Measurements from ENCODE around the gene ECM1.
A peak's percentile ranks its signal among the peaks of the same experiment; 100 is the strongest.

The ECM1 gene

GRCh38 chr1:150507912-150508864 lies at the start of gene ECM1:
TSS of gene ECM1 (plus strand) at chr1:150508109. CDS start at chr1:150508210, 101 bp downstream.
- no peak for DNase-seq
- Histone ChIP-seq H3K27me3 (replicated peaks; ENCODE audit: insufficient read depth, low read length) (no peaks in the 10 kb centered on the region), H3F3A (ENCODE audit: insufficient read depth, low read length) (no peaks in the 10 kb centered on the region), H3K9me2 (replicated peaks; ENCODE audit: insufficient read depth, low read length) (no peaks in the 10 kb centered on the region), H3K9me3 (replicated peaks; ENCODE audit: insufficient read depth, low read length) (no peaks in the 10 kb centered on the region), H3K36me3 (replicated peaks; ENCODE audit: insufficient read depth, low read length) (no peaks in the 10 kb centered on the region), H3K9ac (ENCODE audit: low read length) (no peak within 1 kb of the TSS), H3K4me2 (ENCODE audit: low read depth, low read length) (no peak within 1 kb of the TSS), H2AFZ (ENCODE audit: low read length) (no peak within 1 kb of the TSS), H3K4me3 (ENCODE audit: low read length) (no peak within 1 kb of the TSS), H3K4me1 (ENCODE audit: low read length) (no peaks in the 10 kb centered on the region), H3K27ac (ENCODE audit: low read length) (no peak within 1 kb of the TSS), H4K20me1 (ENCODE audit: insufficient read depth, low read length) (no peaks in the 10 kb centered on the region), H3K79me2 (ENCODE audit: low read length) (no peaks in the 10 kb centered on the region)
- TF ChIP-seq EZH2 (optimal IDR thresholded peaks at IDR 0.05; ENCODE audit: low read depth, low read length): no peak
- TF ChIP-seq CTCF (IDR thresholded peaks at IDR 0.05; ENCODE audit: low read length): no peak
- TF ChIP-seq EZH2phosphoT487 (IDR thresholded peaks at IDR 0.05; ENCODE audit: low read length): no peak

- Histone ChIP-seq H3K27me3 (replicated peaks; ENCODE audit: insufficient read depth, low read length) (no peaks in the 10 kb centered on the region), H3K9ac (ENCODE audit: low read length) (no peak overlapping the region), H2AFZ (ENCODE audit: low read length) (no peak overlapping the region), H3K79me2 (ENCODE audit: low read length) (no peaks in the 10 kb centered on the region), H3K4me1 (ENCODE audit: low read length) (no peaks in the 10 kb centered on the region), H3K9me3 (replicated peaks; ENCODE audit: insufficient read depth, low read length) (no peaks in the 10 kb centered on the region), H4K20me1 (ENCODE audit: insufficient read depth, low read length) (no peaks in the 10 kb centered on the region), H3K27ac (ENCODE audit: low read length) (no peak overlapping the region), H3K36me3 (replicated peaks; ENCODE audit: insufficient read depth, low read length) (no peaks in the 10 kb centered on the region), H3F3A (ENCODE audit: insufficient read depth, low read length) (peaks cover 8% of the 10 kb centered on the region; the same call in 1 of the 2 replicates), H3K4me3 (ENCODE audit: low read length) (no peak overlapping the region), H3K4me2 (ENCODE audit: low read depth, low read length) (no peak overlapping the region), H3K9me2 (replicated peaks; ENCODE audit: insufficient read depth, low read length) (no peaks in the 10 kb centered on the region)
- DNase-seq: peak; percentile 84
- TF ChIP-seq EZH2 (optimal IDR thresholded peaks at IDR 0.05; ENCODE audit: low read depth, low read length) (no peak), CTCF (IDR thresholded peaks at IDR 0.05; ENCODE audit: low read length) (peak; percentile 89)
Observed at GRCh38 chr1:150464422-150464826, 43.5 kb upstream of the ECM1 start.

- Histone ChIP-seq H3F3A (ENCODE audit: insufficient read depth, low read length) (peaks cover 8% of the 10 kb centered on the region; the same call in 1 of the 2 replicates), H3K9me3 (replicated peaks; ENCODE audit: insufficient read depth, low read length) (no peaks in the 10 kb centered on the region), H2AFZ (ENCODE audit: low read length) (no peak overlapping the region), H3K9me2 (replicated peaks; ENCODE audit: insufficient read depth, low read length) (no peaks in the 10 kb centered on the region), H3K4me3 (ENCODE audit: low read length) (no peak overlapping the region), H3K9ac (ENCODE audit: low read length) (no peak overlapping the region), H3K79me2 (ENCODE audit: low read length) (no peaks in the 10 kb centered on the region), H3K36me3 (replicated peaks; ENCODE audit: insufficient read depth, low read length) (peaks cover 11% of the 10 kb centered on the region), H3K27ac (ENCODE audit: low read length) (no peak overlapping the region), H4K20me1 (ENCODE audit: insufficient read depth, low read length) (no peaks in the 10 kb centered on the region), H3K4me2 (ENCODE audit: low read depth, low read length) (no peak overlapping the region), H3K4me1 (ENCODE audit: low read length) (no peaks in the 10 kb centered on the region), H3K27me3 (replicated peaks; ENCODE audit: insufficient read depth, low read length) (no peaks in the 10 kb centered on the region)
- DNase-seq: no peak
- no peak for TF ChIP-seq CTCF (IDR thresholded peaks at IDR 0.05; ENCODE audit: low read length)
- TF ChIP-seq EZH2 (optimal IDR thresholded peaks at IDR 0.05; ENCODE audit: low read depth, low read length): no peak
- no peak for TF ChIP-seq EZH2phosphoT487 (IDR thresholded peaks at IDR 0.05; ENCODE audit: low read length)
Observed at GRCh38 chr1:150466964-150467363, 40.9 kb upstream of the ECM1 start.

All from MM.1S (cell line).